ENCODE measurements around the gene MYO5B.
"Not testable (repeated sequence)": the region's sequence is repeated elsewhere in the genome, so short reads cannot be mapped to it uniquely, and the experiment has no call there.

The MYO5B gene

GRCh38 chr18:50194631-50195532 lies at the start of gene MYO5B:
TSS of gene MYO5B (minus strand) at chr18:50195147. CDS start at chr18:50194793, 354 bp downstream.
- DNase-seq = no peak

- DNase-seq = not testable (repeated sequence)
Observed at GRCh38 chr18:50241768-50242167, 46.8 kb upstream of the MYO5B start.

GRCh38 chr18:50240080-50240563 lies 45.2 kb upstream of the MYO5B start:
- no peak for DNase-seq

- no peak for DNase-seq
Observed at GRCh38 chr18:50232419-50232818, 37.5 kb upstream of the MYO5B start.

GRCh38 chr18:50231621-50232020 lies 36.7 kb upstream of the MYO5B start:
- no peak for DNase-seq

- not testable (repeated sequence) for DNase-seq
Observed at GRCh38 chr18:50220249-50220648, 25.3 kb upstream of the MYO5B start.

- no peak for DNase-seq
Observed at GRCh38 chr18:50218432-50219197, 23.7 kb upstream of the MYO5B start.

- no peak for DNase-seq
Observed at GRCh38 chr18:50209311-50209710, 14.4 kb upstream of the MYO5B start.

- no peak for DNase-seq
Observed at GRCh38 chr18:50207722-50208121, 12.8 kb upstream of the MYO5B start.

- DNase-seq = no peak
Observed at GRCh38 chr18:50203801-50204604, 9.1 kb upstream of the MYO5B start.

- no peak for DNase-seq
Observed at GRCh38 chr18:50201476-50202018, 6.6 kb upstream of the MYO5B start.

- no peak for DNase-seq
Observed at GRCh38 chr18:50199921-50200320, 5.0 kb upstream of the MYO5B start.

GRCh38 chr18:50199346-50199855 lies 4.5 kb upstream of the MYO5B start:
- DNase-seq = no peak

- no peak for DNase-seq
Observed at GRCh38 chr18:50196261-50196660, 1.3 kb upstream of the MYO5B start.

- DNase-seq = no peak
Observed at GRCh38 chr18:50195689-50196088, 742 bp upstream of the MYO5B start.

- DNase-seq = no peak
Observed at GRCh38 chr18:50193796-50194630, 934 bp downstream of the MYO5B start.

GRCh38 chr18:50192995-50193795 lies 1.8 kb downstream of the MYO5B start:
- no peak for DNase-seq

GRCh38 chr18:50190926-50191325 lies 4.0 kb downstream of the MYO5B start:
- DNase-seq = no peak

GRCh38 chr18:50190236-50190635 lies 4.7 kb downstream of the MYO5B start:
- DNase-seq = no peak

- DNase-seq = no peak
Observed at GRCh38 chr18:50189160-50189559, 5.8 kb downstream of the MYO5B start.

GRCh38 chr18:50188652-50189051 lies 6.3 kb downstream of the MYO5B start:
- DNase-seq = no peak

Data from NCI-H446 treated with DMSO at 0.1 percent for 48 hours (cell line).